Measurements from ENCODE around the gene CARM1.

Gene CARM1

DNA sequence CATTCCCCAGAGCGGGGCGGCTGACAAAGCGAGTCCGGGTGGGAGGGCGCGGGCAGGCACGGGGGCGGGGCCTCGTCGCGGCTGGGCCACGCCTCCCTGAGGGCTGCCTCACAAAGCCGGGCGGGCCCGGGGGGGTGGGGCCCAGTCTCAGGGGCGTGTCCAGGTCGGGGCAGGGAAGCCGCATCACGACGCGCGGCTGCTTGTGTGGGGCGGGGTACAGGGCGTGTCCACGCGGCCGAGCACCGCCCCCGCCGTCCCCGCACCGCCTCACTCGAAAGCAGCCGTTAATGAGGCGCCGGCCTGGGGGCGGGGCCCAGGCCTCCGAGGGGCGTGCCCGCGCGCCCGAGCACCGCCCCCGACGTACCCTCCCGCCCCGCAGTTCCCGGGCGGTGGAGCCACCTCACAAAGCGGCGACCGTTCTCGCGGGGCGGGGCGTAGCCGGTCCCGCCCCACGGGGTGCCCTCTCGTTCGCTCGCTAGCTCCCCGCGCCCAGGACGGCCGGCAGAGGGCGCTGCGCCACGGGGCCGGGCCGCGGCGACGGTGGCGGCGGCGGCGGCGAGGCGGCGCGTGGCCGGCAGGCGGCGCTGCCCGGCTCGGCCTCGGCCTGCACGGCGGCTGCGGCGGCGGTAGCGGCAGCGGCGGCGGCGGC is at the start of gene CARM1:
TSS of gene CARM1 (plus strand) at position 599 of the 649 bp plus-strand sequence. CDS start 150 bp downstream, outside the sequence.
- H3K4me3 ChIP-seq (ENCODE audit: control insufficient read depth, low read depth, low read length): peak within 1 kb of the TSS; percentile 89
- TF ChIP-seq, protein P1, sequence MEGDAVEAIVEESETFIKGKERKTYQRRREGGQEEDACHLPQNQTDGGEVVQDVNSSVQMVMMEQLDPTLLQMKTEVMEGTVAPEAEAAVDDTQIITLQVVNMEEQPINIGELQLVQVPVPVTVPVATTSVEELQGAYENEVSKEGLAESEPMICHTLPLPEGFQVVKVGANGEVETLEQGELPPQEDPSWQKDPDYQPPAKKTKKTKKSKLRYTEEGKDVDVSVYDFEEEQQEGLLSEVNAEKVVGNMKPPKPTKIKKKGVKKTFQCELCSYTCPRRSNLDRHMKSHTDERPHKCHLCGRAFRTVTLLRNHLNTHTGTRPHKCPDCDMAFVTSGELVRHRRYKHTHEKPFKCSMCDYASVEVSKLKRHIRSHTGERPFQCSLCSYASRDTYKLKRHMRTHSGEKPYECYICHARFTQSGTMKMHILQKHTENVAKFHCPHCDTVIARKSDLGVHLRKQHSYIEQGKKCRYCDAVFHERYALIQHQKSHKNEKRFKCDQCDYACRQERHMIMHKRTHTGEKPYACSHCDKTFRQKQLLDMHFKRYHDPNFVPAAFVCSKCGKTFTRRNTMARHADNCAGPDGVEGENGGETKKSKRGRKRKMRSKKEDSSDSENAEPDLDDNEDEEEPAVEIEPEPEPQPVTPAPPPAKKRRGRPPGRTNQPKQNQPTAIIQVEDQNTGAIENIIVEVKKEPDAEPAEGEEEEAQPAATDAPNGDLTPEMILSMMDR (conservative IDR thresholded peaks at IDR 0.05; ENCODE audit: control insufficient read depth, insufficient read depth, low read depth, low read length): no peak

GRCh38 chr19:10823690-10824089 is 47.7 kb upstream of the CARM1 start:
- TF ChIP-seq, protein P1 (conservative IDR thresholded peaks at IDR 0.05; ENCODE audit: control insufficient read depth, insufficient read depth, low read depth, low read length): no peak
- no peak overlapping the region for H3K4me3 ChIP-seq (ENCODE audit: control insufficient read depth, low read depth, low read length)
- DNase-seq (ENCODE audit: low read depth): no peak

More for the DNA sequence above, at the start of gene CARM1:
- peak; percentile 96 for DNase-seq (ENCODE audit: low read depth)

DNA sequence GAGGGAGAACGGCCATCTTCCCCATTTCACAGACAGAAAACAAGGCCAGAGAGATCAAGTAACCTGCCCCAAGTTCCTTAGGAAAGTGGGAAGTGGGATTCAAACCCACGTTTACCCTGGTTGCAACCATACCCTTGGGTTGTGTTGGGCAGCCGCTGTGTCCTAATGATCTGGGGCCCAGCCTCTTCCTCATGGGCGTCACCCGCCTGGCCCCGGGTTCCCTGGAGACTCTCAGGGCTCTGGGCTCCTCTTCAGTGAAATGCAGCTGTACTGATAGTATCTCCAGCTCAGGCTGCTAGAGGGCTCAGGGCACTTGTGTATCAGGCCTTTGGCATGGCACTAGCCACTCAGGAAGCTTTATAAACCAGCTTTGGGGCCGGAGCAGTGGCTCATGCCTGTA is 45.1 kb upstream of the CARM1 start:
- TF ChIP-seq, protein P1 (conservative IDR thresholded peaks at IDR 0.05; ENCODE audit: control insufficient read depth, insufficient read depth, low read depth, low read length): no peak
- no peak overlapping the region for H3K4me3 ChIP-seq (ENCODE audit: control insufficient read depth, low read depth, low read length)
- no peak for DNase-seq (ENCODE audit: low read depth)

GRCh38 chr19:10826846-10827245 is 44.5 kb upstream of the CARM1 start:
- TF ChIP-seq, protein P1 (conservative IDR thresholded peaks at IDR 0.05; ENCODE audit: control insufficient read depth, insufficient read depth, low read depth, low read length): no peak
- no peak overlapping the region for H3K4me3 ChIP-seq (ENCODE audit: control insufficient read depth, low read depth, low read length)
- no peak for DNase-seq (ENCODE audit: low read depth)

GRCh38 chr19:10828981-10829821 is 42.2 kb upstream of the CARM1 start:
- DNase-seq (ENCODE audit: low read depth): no peak
- no peak overlapping the region for H3K4me3 ChIP-seq (ENCODE audit: control insufficient read depth, low read depth, low read length)
- TF ChIP-seq, protein P1 (conservative IDR thresholded peaks at IDR 0.05; ENCODE audit: control insufficient read depth, insufficient read depth, low read depth, low read length): peak; percentile 9

- TF ChIP-seq, protein P1 (conservative IDR thresholded peaks at IDR 0.05; ENCODE audit: control insufficient read depth, insufficient read depth, low read depth, low read length): no peak
- no peak for DNase-seq (ENCODE audit: low read depth)
- no peak overlapping the region for H3K4me3 ChIP-seq (ENCODE audit: control insufficient read depth, low read depth, low read length)
Measured at GRCh38 chr19:10829967-10830366, 41.4 kb upstream of the CARM1 start.
